Testis (tissue), 2 donors: Measurements from ENCODE around the gene TPCN2.

Source experiments
- CTCF ChIP-seq, 3 experiments: fragments of 450-650 bp in 2 of 3; fragments of 200-600 bp in 1 of 3; sonication (generic) in 1 of 3; IDR thresholded peaks; one replicate each; pipeline ENCODE4 v1.5.1; 2016 to 2019; ENCODE audit warnings: antibody characterized with exemption in 3 of 3, mild to moderate bottlenecking in 2 of 3, moderate library complexity in 1 of 3
- POLR2A ChIP-seq: fragments of 450-650 bp; IDR thresholded peaks from one replicate; pipeline ENCODE4 v1.6.1; 2017; ENCODE audit warnings: antibody characterized with exemption, mild to moderate bottlenecking, moderate library complexity

- TF ChIP-seq CTCF (IDR thresholded peaks at IDR 0.05) (no peak), POLR2A (no peak)
These were observed 25.8 kb downstream of the TPCN2 start for GRCh38 chr11:69074375-69075140.
